Lower lobe of right lung (tissue), 2 donors: ENCODE data around the gene MED12L. TPM values are rescaled to one million over a fixed set of nuclear protein-coding genes. Genes with fewer than 3 reads are reported as not detected.

Experiments
- ATAC-seq, 2 donors: fragments of 200-7000 bp; cut with Tn5 transposase; one replicate each; pipeline ENCODE4 v1.9.1; 2020 to 2022; ENCODE audit warnings: mild to moderate bottlenecking in 2 of 2, moderate library complexity in 2 of 2
- DNase-seq: peaks from one replicate; pipeline ENCODE4 v3.0.0-alpha.2; 2020
- H3K27ac ChIP-seq: fragments of 200-600 bp; one replicate; pipeline ENCODE4 v1.8.0; 2022
- H3K27me3 ChIP-seq: fragments of 200-600 bp; one replicate; pipeline ENCODE4 v1.8.0; 2022; ENCODE audit warnings: low read depth
- H3K36me3 ChIP-seq: fragments of 200-600 bp; one replicate; pipeline ENCODE4 v1.8.0; 2022; ENCODE audit warnings: mild to moderate bottlenecking
- H3K4me1 ChIP-seq: fragments of 200-600 bp; one replicate; pipeline ENCODE4 v1.8.0; 2022
- H3K4me3 ChIP-seq: fragments of 200-600 bp; one replicate; pipeline ENCODE4 v1.8.0; 2022; ENCODE audit warnings: mild to moderate bottlenecking
- H3K9me3 ChIP-seq: fragments of 200-600 bp; one replicate; pipeline ENCODE4 v1.8.0; 2022
- CTCF ChIP-seq: fragments of 200-600 bp; IDR thresholded peaks from one replicate; pipeline ENCODE4 v1.8.0; 2022; ENCODE audit warnings: antibody characterized with exemption, mild to moderate bottlenecking
- intact Hi-C: fragments of 100-400 bp; cut with DNase I; formaldehyde crosslinking; loops from one replicate; pipeline ENCODE4 v1.11.0; 2022
- total RNA-seq: library from RNA; stranded (reverse); fragmentation: NEBNext Ultra II Directional; extraction: Animal tissue kit (Norgen Biotek cat#: 25700); gene quantifications from one replicate; pipeline ENCODE4 v1.2.1, GENCODE V29; 2021
- donor health status: DM: no; HTN: yes; CAD: no; lungs with severe emphysema.

MED12L gene
- total RNA-seq, 1 donor from 2014 or later: 0.44 TPM

DNA sequence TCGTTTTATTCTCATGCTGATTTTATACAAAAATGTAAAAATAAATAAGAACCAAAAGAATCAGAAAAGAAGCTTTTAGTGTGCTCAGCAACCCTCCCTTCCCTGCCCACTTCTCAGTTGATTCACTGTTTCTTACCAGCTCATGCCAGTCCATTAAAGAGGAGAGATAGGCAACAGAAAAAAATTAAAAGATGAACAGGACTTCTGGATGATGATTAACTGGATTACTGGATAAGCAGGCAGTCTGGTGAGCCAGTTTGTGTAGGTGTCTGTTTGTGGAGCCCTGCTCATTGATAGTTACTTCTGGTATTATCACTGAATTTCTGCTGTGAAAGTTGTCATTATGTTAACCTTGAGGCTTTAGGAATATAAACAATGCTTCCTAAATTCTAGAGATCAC lies 132.7 kb downstream of the MED12L start:
- no peak overlapping the region for H3K4me3 ChIP-seq
- ATAC-seq (no peak), DNase-seq (no peak)
- H3K36me3 ChIP-seq: no peaks in the 10 kb centered on the region
- no peaks in the 10 kb centered on the region for H3K9me3 ChIP-seq
- TF ChIP-seq CTCF: no peak
- H3K27me3 ChIP-seq: no peaks in the 10 kb centered on the region
- H3K27ac ChIP-seq: no peak overlapping the region
- no peaks in the 10 kb centered on the region for H3K4me1 ChIP-seq
- intact Hi-C loops: no loop called here

DNA sequence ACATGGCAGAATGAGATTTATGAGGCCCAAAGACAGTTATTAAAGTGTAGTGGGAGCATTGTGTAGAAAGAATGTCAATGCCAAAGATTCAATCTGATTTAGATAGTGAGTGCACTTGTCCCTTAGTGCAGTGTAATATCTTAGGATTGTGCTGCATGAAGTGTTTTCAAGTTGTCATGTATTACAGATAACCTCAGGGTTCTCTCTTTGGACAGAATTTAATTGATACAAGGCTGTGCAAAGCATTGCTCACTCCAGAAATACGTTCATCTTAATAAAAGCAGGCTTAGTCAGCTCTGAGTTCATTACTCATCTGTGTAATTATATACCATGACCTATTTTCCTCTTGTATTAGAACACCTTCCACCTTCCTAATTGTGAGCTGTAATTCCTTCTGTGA lies 133.6 kb downstream of the MED12L start:
- no peaks in the 10 kb centered on the region for H3K4me1 ChIP-seq
- DNase-seq: no peak
- H3K27me3 ChIP-seq: no peaks in the 10 kb centered on the region
- intact Hi-C loops: no loop called here
- H3K4me3 ChIP-seq: no peak overlapping the region
- no peak overlapping the region for H3K27ac ChIP-seq
- no peak for TF ChIP-seq CTCF
- H3K36me3 ChIP-seq: no peaks in the 10 kb centered on the region
- no peaks in the 10 kb centered on the region for H3K9me3 ChIP-seq
- no peak for ATAC-seq

- Histone ChIP-seq H3K27me3 (no peaks in the 10 kb centered on the region), H3K36me3 (no peaks in the 10 kb centered on the region), H3K4me1 (peaks cover 10% of the 10 kb centered on the region), H3K4me3 (no peak overlapping the region), H3K27ac (no peak overlapping the region), H3K9me3 (no peaks in the 10 kb centered on the region)
- no peak for ATAC-seq
- no peak for DNase-seq
- TF ChIP-seq CTCF: no peak
- intact Hi-C loops: no loop called here
These were observed 138.9 kb downstream of the MED12L start for GRCh38 chr3:151224268-151224866.

- intact Hi-C loops: loop anchor here (5.0 kb wide), 1 partner anchor 52 kb away; the partner anchor contains the start of gene P2RY14
- Histone ChIP-seq H3K36me3 (no peaks in the 10 kb centered on the region), H3K4me3 (no peak overlapping the region), H3K9me3 (no peaks in the 10 kb centered on the region), H3K27ac (no peak overlapping the region), H3K27me3 (no peaks in the 10 kb centered on the region), H3K4me1 (peaks cover 10% of the 10 kb centered on the region)
- ATAC-seq (no peak), DNase-seq (no peak)
- no peak for TF ChIP-seq CTCF
These were observed 139.8 kb downstream of the MED12L start for GRCh38 chr3:151225040-151225975.

- TF ChIP-seq CTCF: no peak
- Histone ChIP-seq H3K4me1 (peaks cover 16% of the 10 kb centered on the region), H3K27ac (no peak overlapping the region), H3K36me3 (no peaks in the 10 kb centered on the region), H3K27me3 (no peaks in the 10 kb centered on the region), H3K4me3 (no peak overlapping the region), H3K9me3 (no peaks in the 10 kb centered on the region)
- DNase-seq (no peak), ATAC-seq (no peak)
- intact Hi-C loops: loop anchor here (5.0 kb wide), 1 partner anchor 51 kb away; the partner anchor contains the start of gene P2RY14
These were observed 140.7 kb downstream of the MED12L start for GRCh38 chr3:151226088-151226563.
